CD4-positive, CD25-positive, alpha-beta regulatory T cell (primary cell): ENCODE results near the gene MAP3K6. TPM values are rescaled to one million over a fixed set of nuclear protein-coding genes. Genes with fewer than 3 reads are reported as not detected.

Source experiments
- ATAC-seq, 2 donors: fragments of 150-1000 bp; cut with Tn5 transposase; one replicate each; pipeline ENCODE4 v1.10.0; 2021; ENCODE audit warnings: low read depth in 2 of 2, moderate number of reproducible peaks in 2 of 2, moderate library complexity in 1 of 2
- DNase-seq, 3 donors: peaks; one replicate each; pipeline versions ENCODE4 v3.0.0 to v3.0.0-alpha.2; 2012 to 2022; ENCODE audit warnings: mixed read lengths in 1 of 3
- H3K27ac ChIP-seq: one replicate; pipeline ENCODE4 v1.7.0; 2013; ENCODE audit warnings: mild to moderate bottlenecking, low read length; ENCODE audit not compliant: insufficient read depth, poor library complexity, severe bottlenecking
- H3K27me3 ChIP-seq: one replicate; pipeline ENCODE4 v1.7.0; 2013; ENCODE audit warnings: low read length; ENCODE audit not compliant: control insufficient read depth, insufficient read depth
- H3K36me3 ChIP-seq: one replicate; pipeline ENCODE4 v1.7.0; 2013; ENCODE audit warnings: mild to moderate bottlenecking, low read length, moderate library complexity; ENCODE audit not compliant: control insufficient read depth, insufficient read depth
- H3K4me1 ChIP-seq: 2 replicates; pipeline ENCODE4 v1.7.0; 2013; ENCODE audit warnings: mild to moderate bottlenecking, low read length; ENCODE audit not compliant: insufficient read depth, control insufficient read depth, poor library complexity, severe bottlenecking
- H3K4me3 ChIP-seq: one replicate; pipeline ENCODE4 v1.7.0; 2013; ENCODE audit warnings: low read depth, mild to moderate bottlenecking, low read length, moderate library complexity
- H3K9me3 ChIP-seq, 2 experiments: 1 replicate in 1 of 2; 2 replicates in 1 of 2; pipeline ENCODE4 v1.7.0; 2013; ENCODE audit warnings: low read length in 2 of 2, mild to moderate bottlenecking in 1 of 2, moderate library complexity in 1 of 2; ENCODE audit not compliant: control insufficient read depth in 2 of 2
- H3K27ac Mint-ChIP-seq, 3 donors: one replicate each; pipeline ENCODE4 v1.8.0; 2020 to 2022; ENCODE audit warnings: mild to moderate bottlenecking in 3 of 3, mixed read lengths in 3 of 3, moderate library complexity in 2 of 3
- H3K27me3 Mint-ChIP-seq: one replicate; pipeline ENCODE4 v1.8.0; 2022; ENCODE audit warnings: mild to moderate bottlenecking, mixed read lengths
- H3K36me3 Mint-ChIP-seq: one replicate; pipeline ENCODE4 v1.8.0; 2020; ENCODE audit warnings: mixed read lengths
- H3K4me1 Mint-ChIP-seq, 4 donors: one replicate each; pipeline ENCODE4 v1.8.0; 2020 to 2022; ENCODE audit warnings: mixed read lengths in 4 of 4, mild to moderate bottlenecking in 1 of 4
- H3K4me3 Mint-ChIP-seq, 4 donors: one replicate each; pipeline ENCODE4 v1.8.0; 2020 to 2022; ENCODE audit warnings: mild to moderate bottlenecking in 4 of 4, mixed read lengths in 4 of 4, moderate library complexity in 3 of 4
- H3K9me3 Mint-ChIP-seq, 7 donors: one replicate each; pipeline ENCODE4 v1.8.0; 2020 to 2022; ENCODE audit warnings: mixed read lengths in 7 of 7, mild to moderate bottlenecking in 3 of 7, moderate library complexity in 2 of 7
- polyA plus RNA-seq, 4 donors: library from polyadenylated mRNA; unstranded; fragments of 300-500 nt; fragmentation: Illumina TruSeq; gene quantifications; one replicate each; pipeline ENCODE4 v1.2.3, GENCODE V29; 2021
- total RNA-seq: library from RNA; stranded (reverse); gene quantifications from one replicate; pipeline ENCODE4 v1.2.3, GENCODE V29; 2022

MAP3K6 gene
- total and polyA plus RNA-seq, 5 donors from 2014 or later: 3.8 to 8.3 (median 5.6) TPM

- Mint-ChIP-seq H3K9me3 (peaks cover 0 to 2% (median 0%) of the 10 kb centered on the region in 7 donors), H3K4me3 (no peak overlapping the region), H3K27me3 (peaks cover 11% of the 10 kb centered on the region), H3K36me3 (no peaks in the 10 kb centered on the region), H3K27ac (no peak overlapping the region), H3K4me1 (no peaks in the 10 kb centered on the region)
- H3K9me3 ChIP-seq: no peaks in the 10 kb centered on the region
- H3K27ac ChIP-seq: no peak overlapping the region
- ATAC-seq (no peak), DNase-seq (no peak)
- H3K4me3 ChIP-seq: no peak overlapping the region
- H3K4me1 ChIP-seq: no peaks in the 10 kb centered on the region
- no peaks in the 10 kb centered on the region for H3K36me3 ChIP-seq
- H3K27me3 ChIP-seq: peaks cover 3% of the 10 kb centered on the region
Measured at GRCh38 chr1:27377760-27378495, 11.2 kb upstream of the MAP3K6 start.

- H3K27me3 ChIP-seq: no peaks in the 10 kb centered on the region
- H3K4me3 Mint-ChIP-seq: no peak within 1 kb of the TSS
- no peak within 1 kb of the TSS for H3K27ac ChIP-seq
- no peaks in the 10 kb centered on the region for H3K4me1 ChIP-seq
- no peaks in the 10 kb centered on the region for H3K36me3 Mint-ChIP-seq
- H3K9me3 ChIP-seq: no peaks in the 10 kb centered on the region
- peaks cover 14% of the 10 kb centered on the region for H3K27me3 Mint-ChIP-seq
- DNase-seq: no peak
- H3K4me3 ChIP-seq: no peak within 1 kb of the TSS
- H3K27ac Mint-ChIP-seq: peak within 1 kb of the TSS; percentile 18 to 90 (median 43)
- ATAC-seq: no peak
- no peaks in the 10 kb centered on the region for H3K4me1 Mint-ChIP-seq
- no peaks in the 10 kb centered on the region for H3K36me3 ChIP-seq
- peaks cover 0 to 1% (median 0%) of the 10 kb centered on the region in 7 donors for H3K9me3 Mint-ChIP-seq
Measured at GRCh38 chr1:27374362-27375086, 7.8 kb upstream of the MAP3K6 start, which contains the start of gene FCN3. Gene FCN3, minus strand, starts transcription at chr1:27374824. Its CDS starts 6 bp downstream, at chr1:27374818.

- Histone ChIP-seq H3K9me3 (no peaks in the 10 kb centered on the region), H3K27me3 (no peaks in the 10 kb centered on the region), H3K36me3 (no peaks in the 10 kb centered on the region), H3K4me3 (no peak overlapping the region), H3K27ac (no peak overlapping the region), H3K4me1 (no peaks in the 10 kb centered on the region)
- peaks cover 0 to 1% (median 0%) of the 10 kb centered on the region in 7 donors for H3K9me3 Mint-ChIP-seq
- H3K27me3 Mint-ChIP-seq: peaks cover 21% of the 10 kb centered on the region
- H3K4me1 Mint-ChIP-seq: peaks cover 0 to 5% (median under 1%) of the 10 kb centered on the region in 4 donors
- H3K36me3 Mint-ChIP-seq: no peaks in the 10 kb centered on the region
- no peak for DNase-seq
- ATAC-seq: no peak
- no peak overlapping the region for H3K27ac Mint-ChIP-seq
- H3K4me3 Mint-ChIP-seq: peak overlapping the region in 1 of 4 donors; percentile 15
Measured at GRCh38 chr1:27372808-27373690, 6.3 kb upstream of the MAP3K6 start.

- peaks cover 0 to 1% (median 0%) of the 10 kb centered on the region in 7 donors for H3K9me3 Mint-ChIP-seq
- no peaks in the 10 kb centered on the region for H3K36me3 Mint-ChIP-seq
- peaks cover 0 to 10% (median under 1%) of the 10 kb centered on the region in 4 donors for H3K4me1 Mint-ChIP-seq
- peaks cover 16% of the 10 kb centered on the region for H3K27me3 Mint-ChIP-seq
- Histone ChIP-seq H3K4me3 (no peak overlapping the region), H3K9me3 (no peaks in the 10 kb centered on the region), H3K27me3 (no peaks in the 10 kb centered on the region), H3K36me3 (no peaks in the 10 kb centered on the region), H3K27ac (no peak overlapping the region), H3K4me1 (no peaks in the 10 kb centered on the region)
- no peak for DNase-seq
- ATAC-seq: no peak
- no peak overlapping the region for H3K4me3 Mint-ChIP-seq
- H3K27ac Mint-ChIP-seq: peak overlapping the region in 1 of 3 donors; percentile 71
Measured at GRCh38 chr1:27372022-27372807, 5.5 kb upstream of the MAP3K6 start.

- H3K27ac Mint-ChIP-seq: no peak overlapping the region
- Histone ChIP-seq H3K27me3 (no peaks in the 10 kb centered on the region), H3K36me3 (no peaks in the 10 kb centered on the region), H3K4me3 (no peak overlapping the region), H3K9me3 (no peaks in the 10 kb centered on the region), H3K4me1 (peaks cover 22% of the 10 kb centered on the region), H3K27ac (no peak overlapping the region)
- ATAC-seq (no peak), DNase-seq (no peak)
- peaks cover 0 to 1% (median 0%) of the 10 kb centered on the region in 7 donors for H3K9me3 Mint-ChIP-seq
- H3K27me3 Mint-ChIP-seq: peaks cover 10% of the 10 kb centered on the region
- no peaks in the 10 kb centered on the region for H3K36me3 Mint-ChIP-seq
- peak overlapping the region in 2 of 4 donors; percentile 61 to 86 for H3K4me3 Mint-ChIP-seq
- H3K4me1 Mint-ChIP-seq: peaks cover 0 to 32% (median 3%) of the 10 kb centered on the region in 4 donors
Measured at GRCh38 chr1:27368869-27369582, 2.3 kb upstream of the MAP3K6 start.

- H3K4me3 ChIP-seq: no peak overlapping the region
- Mint-ChIP-seq H3K4me3 (peak overlapping the region; percentile 75 to 90 (median 86)), H3K4me1 (peaks cover 0 to 36% (median 3%) of the 10 kb centered on the region in 4 donors), H3K27ac (peak overlapping the region in 1 of 3 donors; percentile 32), H3K36me3 (no peaks in the 10 kb centered on the region), H3K9me3 (peaks cover 0 to 1% (median 0%) of the 10 kb centered on the region in 7 donors), H3K27me3 (peaks cover 10% of the 10 kb centered on the region)
- H3K27ac ChIP-seq: no peak overlapping the region
- no peak for DNase-seq
- no peaks in the 10 kb centered on the region for H3K36me3 ChIP-seq
- H3K9me3 ChIP-seq: no peaks in the 10 kb centered on the region
- H3K27me3 ChIP-seq: no peaks in the 10 kb centered on the region
- H3K4me1 ChIP-seq: peaks cover 22% of the 10 kb centered on the region
- ATAC-seq: no peak
Measured at GRCh38 chr1:27367160-27367650, 444 bp upstream of the MAP3K6 start.
